Measurements from ENCODE around the gene DAP3.

- TF ChIP-seq CTCF (IDR thresholded peaks at IDR 0.05; ENCODE audit: low read length) (no peak), EZH2phosphoT487 (IDR thresholded peaks at IDR 0.05; ENCODE audit: low read length) (no peak)
These were observed 53.0 kb downstream of the DAP3 start for GRCh38 chr1:155741908-155742307.

All from MM.1S (cell line).